GM23248 (cell line): ENCODE results near the gene SAP30BP. TPM values are rescaled to one million over a fixed set of nuclear protein-coding genes. Genes with fewer than 3 reads are reported as not detected.

Experiments used
- DNase-seq: peaks from one replicate; pipeline ENCODE4 v3.0.0-alpha.2; 2015
- H2AFZ ChIP-seq: fragments of 200-600 bp; sonication (generic); 2 replicates; pipeline ENCODE4 v1.6.1; 2016; ENCODE audit warnings: antibody characterized with exemption
- H3F3A ChIP-seq: fragments of 200-600 bp; sonication (generic); 2 replicates; pipeline ENCODE4 v1.6.1; 2016; ENCODE audit warnings: mild to moderate bottlenecking, antibody characterized with exemption, mixed run types; ENCODE audit not compliant: insufficient read depth
- H3K27ac ChIP-seq: fragments of 200-600 bp; sonication (generic); 2 replicates; pipeline ENCODE4 v1.5.1; 2016; ENCODE audit warnings: mild to moderate bottlenecking
- H3K27me3 ChIP-seq: fragments of 200-600 bp; sonication (generic); replicated peaks from 2 replicates; pipeline ENCODE4 v1.6.1; 2016; ENCODE audit warnings: mild to moderate bottlenecking; ENCODE audit not compliant: insufficient read depth
- H3K36me3 ChIP-seq: fragments of 200-600 bp; sonication (generic); 2 replicates; pipeline ENCODE4 v1.6.1; 2016; ENCODE audit warnings: low read depth, mild to moderate bottlenecking
- H3K4me1 ChIP-seq: fragments of 200-600 bp; sonication (generic); 2 replicates; pipeline ENCODE4 v1.6.1; 2016; ENCODE audit warnings: mild to moderate bottlenecking; ENCODE audit not compliant: insufficient read depth
- H3K4me2 ChIP-seq: fragments of 200-600 bp; sonication (generic); one replicate; pipeline ENCODE4 v1.6.1; 2016; ENCODE audit warnings: mild to moderate bottlenecking; ENCODE audit not compliant: unreplicated experiment
- H3K4me3 ChIP-seq: fragments of 200-600 bp; sonication (generic); 2 replicates; pipeline ENCODE4 v1.5.1; 2016; ENCODE audit warnings: mild to moderate bottlenecking
- H3K79me2 ChIP-seq: fragments of 200-600 bp; sonication (generic); 2 replicates; pipeline ENCODE4 v1.6.1; 2016; ENCODE audit warnings: mild to moderate bottlenecking; ENCODE audit not compliant: insufficient read depth
- H3K9ac ChIP-seq: fragments of 200-600 bp; sonication (generic); 2 replicates; pipeline ENCODE4 v1.6.1; 2016; ENCODE audit warnings: mild to moderate bottlenecking
- H3K9me2 ChIP-seq: fragments of 200-600 bp; sonication (generic); 2 replicates; pipeline ENCODE4 v1.6.1; 2016; ENCODE audit warnings: mixed run types, mild to moderate bottlenecking, moderate library complexity; ENCODE audit not compliant: insufficient read depth
- H3K9me3 ChIP-seq: fragments of 200-600 bp; sonication (generic); one replicate; pipeline ENCODE4 v1.6.1; 2017; ENCODE audit warnings: low read depth
- H4K20me1 ChIP-seq: fragments of 200-600 bp; sonication (generic); 2 replicates; pipeline ENCODE4 v1.6.0; 2016; ENCODE audit not compliant: insufficient read depth
- EZH2 ChIP-seq: fragments of 200-600 bp; sonication (generic); IDR thresholded peaks from 2 replicates; pipeline ENCODE4 v1.6.1; 2018; ENCODE audit warnings: antibody characterized with exemption, mild to moderate bottlenecking; ENCODE audit not compliant: insufficient read depth, poor library complexity, severe bottlenecking
- EZH2phosphoT487 ChIP-seq: fragments of 200-600 bp; sonication (generic); IDR thresholded peaks from 2 replicates; pipeline ENCODE4 v1.6.1; 2018; ENCODE audit warnings: antibody characterized with exemption, moderate library complexity, mild to moderate bottlenecking, low read depth; ENCODE audit not compliant: insufficient read depth
- WGBS, 2 experiments: methylation state at CpG; one replicate each; pipeline ENCODE4 v1.1.6; 2015 to 2017; ENCODE audit warnings: low lambda C conversion rate in 2 of 2, low coverage in 1 of 2; ENCODE audit errors: missing lambda C conversion rate in 2 of 2; 5-methylcytosine and 5-hydroxymethylcytosine counted together
- in situ Hi-C: fragments of 300-500 bp; cut with MboI; formaldehyde crosslinking; loops from 2 replicates; pipeline ENCODE4 v1.15.0; 2020
- polyA plus RNA-seq: library from polyadenylated mRNA; unstranded; fragments of >200 nt; fragmentation: Nextera tagmentation; extraction: Ambion mirVana; gene quantifications from 2 replicates; pipeline ENCODE4 v1.2.1, GENCODE V29; 2016
- total RNA-seq: library from RNA; depleted of rRNA; stranded (reverse); fragments of >200 nt; shearing (Covaris generic); gene quantifications from 2 replicates; pipeline ENCODE4 v1.2.3, GENCODE V29; 2014

Gene SAP30BP
- total and polyA plus RNA-seq, 2 experiments from 2014 or later = 60.8 to 93.1 TPM

DNA sequence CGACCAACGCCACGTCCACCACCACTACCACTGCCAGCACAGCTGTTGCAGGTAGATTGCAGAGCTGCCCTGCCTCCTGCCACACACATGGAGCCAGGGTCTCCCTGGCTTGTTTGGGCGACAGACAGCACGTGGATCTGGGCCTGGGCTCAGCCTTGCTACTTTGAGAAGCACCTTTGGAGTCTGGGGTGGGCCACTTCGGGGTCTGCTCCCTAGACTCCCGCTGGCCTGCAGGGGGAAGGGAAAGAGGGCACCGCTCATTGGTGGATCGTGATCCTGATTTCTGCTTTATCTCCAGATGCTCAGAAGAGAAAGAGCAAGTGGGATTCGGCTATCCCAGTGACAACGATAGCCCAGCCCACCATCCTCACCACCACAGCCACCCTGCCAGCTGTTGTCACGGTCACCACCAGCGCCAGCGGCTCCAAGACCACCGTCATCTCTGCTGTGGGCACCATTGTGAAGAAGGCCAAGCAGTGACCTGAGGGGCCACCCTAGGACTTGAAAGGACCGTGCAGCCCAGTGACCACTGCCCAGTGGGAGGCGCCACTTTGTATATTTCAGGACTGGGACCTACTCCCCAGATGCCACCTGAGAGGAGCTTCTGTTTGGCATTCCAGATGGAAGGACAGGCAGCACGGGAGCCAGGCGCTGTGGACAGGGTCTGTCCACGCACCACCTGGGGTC is 39.0 kb downstream of the SAP30BP start:
- Histone ChIP-seq H3K9me3 (no peaks in the 10 kb centered on the region), H3K4me2 (no peak overlapping the region), H3K4me1 (peaks cover 1% of the 10 kb centered on the region; the same call in 1 of the 2 replicates), H3K9ac (no peak overlapping the region), H2AFZ (no peak overlapping the region), H4K20me1 (no peaks in the 10 kb centered on the region), H3K9me2 (no peaks in the 10 kb centered on the region), H3K27me3 (no peaks in the 10 kb centered on the region), H3K79me2 (peaks cover 6% of the 10 kb centered on the region; the same call in 1 of the 2 replicates), H3K36me3 (peaks cover 49% of the 10 kb centered on the region; the same call in 1 of the 2 replicates), H3K4me3 (no peak overlapping the region), H3K27ac (no peak overlapping the region), H3F3A (peaks cover 10% of the 10 kb centered on the region; the same call in 1 of the 2 replicates)
- no peak for TF ChIP-seq EZH2
- TF ChIP-seq EZH2phosphoT487 = no peak
- in situ Hi-C loops = no loop called here
- no peak for DNase-seq
- 90 to 91% methylated on average over 20 of the region's 20 CpGs for WGBS, 2 experiments

GRCh38 chr17:75707079-75707571 is 40.0 kb downstream of the SAP30BP start:
- Histone ChIP-seq H3K9me2 (no peaks in the 10 kb centered on the region), H3K4me1 (no peaks in the 10 kb centered on the region), H3K79me2 (peaks cover 5% of the 10 kb centered on the region; the same call in 1 of the 2 replicates), H3K4me2 (no peak overlapping the region), H3K36me3 (peaks cover 40% of the 10 kb centered on the region; the same call in 1 of the 2 replicates), H3K27ac (no peak overlapping the region), H3K9ac (no peak overlapping the region), H3K4me3 (no peak overlapping the region), H3K27me3 (no peaks in the 10 kb centered on the region), H2AFZ (no peak overlapping the region), H3F3A (peaks cover 8% of the 10 kb centered on the region; the same call in 1 of the 2 replicates), H4K20me1 (no peaks in the 10 kb centered on the region), H3K9me3 (no peaks in the 10 kb centered on the region)
- in situ Hi-C loops = no loop called here
- DNase-seq = peak; percentile 30
- TF ChIP-seq EZH2phosphoT487 (no peak), EZH2 (no peak)
- 87 to 90% methylated on average over 12 of the region's 12 CpGs for WGBS, 2 experiments

GRCh38 chr17:75712446-75712845 is 45.3 kb downstream of the SAP30BP start:
- H3K4me3 ChIP-seq = no peak overlapping the region
- H3K27me3 ChIP-seq = no peaks in the 10 kb centered on the region
- no peak overlapping the region for H2AFZ ChIP-seq
- 51 to 52% methylated on average over 2 of the region's 2 CpGs for WGBS, 2 experiments
- H3K79me2 ChIP-seq = no peaks in the 10 kb centered on the region
- H3K36me3 ChIP-seq = 0 out of 2 replicates have a peak, but pooled peaks cover 10% of the 10 kb centered on the region
- peaks cover 8% of the 10 kb centered on the region; the same call in 1 of the 2 replicates for H3F3A ChIP-seq
- in situ Hi-C loops = no loop called here
- no peak overlapping the region for H3K4me2 ChIP-seq
- H3K27ac ChIP-seq = no peak overlapping the region
- DNase-seq = peak; percentile 57
- H3K9me2 ChIP-seq = no peaks in the 10 kb centered on the region
- H3K4me1 ChIP-seq = no peaks in the 10 kb centered on the region
- no peak for TF ChIP-seq EZH2phosphoT487
- no peak for TF ChIP-seq EZH2
- H3K9me3 ChIP-seq = no peaks in the 10 kb centered on the region
- H4K20me1 ChIP-seq = no peaks in the 10 kb centered on the region
- H3K9ac ChIP-seq = no peak overlapping the region

GRCh38 chr17:75719732-75720131 is 52.6 kb downstream of the SAP30BP start:
- Histone ChIP-seq H3K9ac (no peak overlapping the region), H3K9me3 (no peaks in the 10 kb centered on the region), H3F3A (no peaks in the 10 kb centered on the region), H2AFZ (no peak overlapping the region), H4K20me1 (no peaks in the 10 kb centered on the region), H3K9me2 (no peaks in the 10 kb centered on the region), H3K27ac (no peak overlapping the region), H3K4me1 (no peaks in the 10 kb centered on the region), H3K4me3 (no peak overlapping the region), H3K36me3 (no peaks in the 10 kb centered on the region), H3K27me3 (peaks cover 21% of the 10 kb centered on the region), H3K4me2 (no peak overlapping the region), H3K79me2 (no peaks in the 10 kb centered on the region)
- DNase-seq = no peak
- 96 to 100% methylated on average over 2 of the region's 2 CpGs for WGBS, 2 experiments
- TF ChIP-seq EZH2phosphoT487 (no peak), EZH2 (no peak)
- in situ Hi-C loops = no loop called here
